GM18508 (cell line): ENCODE measurements around the gene TBC1D14.
"Not testable (repeated sequence)": the region's sequence is repeated elsewhere in the genome, so short reads cannot be mapped to it uniquely, and the experiment has no call there.

Experiments
- ATAC-seq: cut with Tn5 transposase; IDR thresholded peaks from one replicate; pipeline ENCODE4 v1.9.1; 2021; ENCODE audit warnings: moderate number of reproducible peaks; ENCODE audit not compliant: insufficient read depth, unreplicated experiment

The TBC1D14 gene

GRCh38 chr4:7070729-7071511 lies 161.3 kb downstream of the TBC1D14 start:
- peak; percentile 34 for ATAC-seq

GRCh38 chr4:7073059-7073458 lies 163.4 kb downstream of the TBC1D14 start:
- no peak for ATAC-seq

DNA sequence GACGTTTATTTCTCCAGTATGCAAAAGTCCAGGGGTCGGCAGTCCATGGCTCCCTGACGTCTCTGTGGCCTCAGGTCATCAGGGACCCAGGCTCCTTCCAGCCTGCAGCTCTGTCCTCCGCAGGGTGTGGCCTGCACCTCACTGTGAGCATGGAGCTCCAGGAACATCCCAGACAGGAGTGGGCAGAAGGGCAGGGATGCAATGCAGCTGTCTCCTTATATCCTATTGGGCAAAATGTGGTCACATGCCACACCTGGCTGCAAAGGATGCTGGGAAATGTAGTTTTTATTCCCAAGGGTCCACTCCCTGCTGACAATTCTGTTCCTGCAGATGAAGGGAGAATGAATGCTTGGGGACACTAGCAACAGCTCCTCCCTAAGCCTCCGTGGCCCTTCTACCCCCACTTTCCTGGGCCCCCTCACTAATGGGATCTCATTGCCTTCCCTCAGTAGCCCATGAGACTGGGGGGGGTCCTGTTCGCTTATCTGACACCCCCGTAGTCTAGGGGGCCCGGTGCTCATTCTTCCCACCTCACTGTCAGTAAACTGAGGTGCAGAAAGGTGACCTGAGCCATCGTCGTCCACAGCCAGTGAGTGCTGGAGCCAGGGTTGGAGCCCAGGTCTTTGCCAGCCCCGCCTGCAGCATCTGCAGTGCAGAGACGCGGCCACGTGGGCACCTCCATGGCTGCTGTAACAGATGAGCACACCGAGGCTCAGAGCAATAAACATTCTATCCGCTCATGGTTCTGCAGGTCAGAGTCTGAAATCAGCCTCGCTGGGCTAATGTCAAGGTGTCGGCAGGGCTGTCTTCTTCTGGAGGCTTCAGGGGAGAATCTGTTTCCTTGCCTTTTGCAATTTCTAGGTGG lies 164.1 kb downstream of the TBC1D14 start:
- ATAC-seq: no peak

DNA sequence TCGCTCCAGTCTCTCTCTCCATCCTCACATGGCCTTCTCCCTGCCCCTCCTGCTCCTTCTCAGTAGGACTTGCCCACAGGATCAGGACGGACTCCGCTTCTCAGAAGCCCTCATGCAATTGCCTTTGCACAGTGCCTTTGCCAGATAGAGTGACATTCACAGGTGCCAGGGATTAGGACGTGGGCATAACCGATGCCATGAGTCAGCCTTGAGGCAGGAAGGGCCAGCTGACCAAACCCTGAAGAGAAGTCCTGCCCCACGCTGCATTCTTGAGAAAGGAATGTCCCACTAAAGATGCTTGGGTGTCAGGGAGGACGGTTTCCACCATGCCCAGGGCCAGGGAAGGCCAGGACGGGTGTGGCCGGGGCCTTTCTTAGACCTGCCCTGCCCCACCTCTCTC lies 164.8 kb downstream of the TBC1D14 start:
- ATAC-seq: no peak

- ATAC-seq: no peak
Measured at GRCh38 chr4:7075962-7076695, 166.5 kb downstream of the TBC1D14 start.

- no peak for ATAC-seq
Measured at GRCh38 chr4:7076696-7077082, 167.1 kb downstream of the TBC1D14 start.

DNA sequence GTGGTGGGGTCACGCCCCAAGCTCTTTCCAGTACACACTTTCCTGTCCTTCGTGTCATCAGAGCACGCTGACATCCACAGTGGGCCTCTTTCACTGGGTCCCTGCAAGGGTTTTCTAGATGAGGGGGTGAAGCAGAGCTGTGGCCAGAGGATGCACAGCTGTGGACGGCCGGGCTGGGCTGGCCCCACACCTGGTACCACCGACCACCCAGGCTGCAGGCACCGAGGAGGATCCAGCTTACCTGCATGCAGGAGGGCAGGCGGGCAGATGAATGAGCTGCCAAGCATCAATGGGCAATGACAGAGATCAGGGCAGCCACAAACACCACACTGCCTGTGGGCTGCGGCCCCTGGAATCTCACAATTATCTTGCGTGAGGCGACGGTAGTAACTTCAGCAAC lies 167.7 kb downstream of the TBC1D14 start:
- ATAC-seq: no peak

DNA sequence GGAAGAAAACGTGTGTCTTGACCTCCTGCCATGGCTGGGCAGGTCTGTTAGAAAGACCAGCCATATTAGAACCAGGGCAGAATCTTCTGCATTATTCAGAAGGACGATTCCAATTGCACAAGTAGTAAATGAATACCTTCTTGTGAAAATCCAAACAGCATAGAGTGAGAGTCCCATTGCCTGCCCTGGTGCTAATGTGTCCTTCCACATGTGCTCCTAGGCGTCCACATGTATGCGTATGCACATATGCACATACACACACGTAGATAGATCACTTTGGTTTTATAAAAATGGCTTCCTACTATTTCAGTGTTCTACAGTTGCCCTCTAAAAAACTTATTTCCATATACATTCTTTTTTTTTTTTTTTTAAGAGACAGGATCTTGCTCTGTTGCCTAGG lies 168.4 kb downstream of the TBC1D14 start:
- no peak for ATAC-seq

GRCh38 chr4:7079483-7079882 lies 169.9 kb downstream of the TBC1D14 start:
- not testable (repeated sequence) for ATAC-seq

- ATAC-seq: not testable (repeated sequence)
Measured at GRCh38 chr4:7079909-7080308, 170.3 kb downstream of the TBC1D14 start.
